CD4-positive, alpha-beta T cell treated with Interferon gamma for 1 hour (primary cell): Measurements from ENCODE around the gene RGPD5.
"Not testable (repeated sequence)": the region's sequence is repeated elsewhere in the genome, so short reads cannot be mapped to it uniquely, and the experiment has no call there.

Experiments used
- DNase-seq: peaks from one replicate; pipeline ENCODE4 v3.0.0-alpha.2; 2020

Gene RGPD5

DNA sequence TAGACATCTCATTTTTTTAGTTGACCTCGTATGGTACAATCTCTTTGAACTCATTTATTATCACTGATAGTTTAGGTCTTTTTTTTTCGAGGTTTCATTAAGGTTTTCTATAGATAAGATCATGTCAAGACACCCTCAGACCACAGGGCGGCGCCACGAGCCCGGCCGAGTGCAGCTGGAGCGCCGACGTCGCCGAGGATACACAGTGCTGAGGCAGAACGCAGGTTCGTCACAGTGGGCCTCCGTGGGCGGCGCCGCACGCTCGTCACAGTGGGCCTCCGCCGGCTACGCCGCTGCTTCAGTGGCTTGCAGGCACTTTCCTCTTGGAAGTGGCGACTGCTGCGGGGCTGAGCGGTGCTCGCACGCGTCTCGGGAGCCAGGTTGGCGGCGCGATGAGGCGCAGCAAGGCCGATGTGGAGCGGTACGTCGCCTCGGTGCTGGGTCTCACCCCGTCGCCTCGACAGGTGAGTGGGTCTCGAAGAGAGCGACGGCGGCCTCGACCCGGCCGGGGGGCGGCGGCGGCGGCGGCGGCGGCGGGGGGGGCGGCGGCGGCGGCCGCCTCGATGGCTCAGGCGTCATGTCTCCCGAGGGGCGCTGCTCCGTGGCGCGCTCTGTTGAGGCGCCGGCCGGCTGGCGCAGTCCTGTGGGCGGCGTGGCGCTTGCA, at the start of gene RGPD5:
Gene RGPD5 (plus strand): TSS at position 232 of the 664 bp plus-strand sequence. CDS start 161 bp downstream, at position 393.
- DNase-seq, result not testable (repeated sequence)

GRCh38 chr2:109751572-109751971, 42.5 kb upstream of the RGPD5 start:
- not testable (repeated sequence) for DNase-seq

DNA sequence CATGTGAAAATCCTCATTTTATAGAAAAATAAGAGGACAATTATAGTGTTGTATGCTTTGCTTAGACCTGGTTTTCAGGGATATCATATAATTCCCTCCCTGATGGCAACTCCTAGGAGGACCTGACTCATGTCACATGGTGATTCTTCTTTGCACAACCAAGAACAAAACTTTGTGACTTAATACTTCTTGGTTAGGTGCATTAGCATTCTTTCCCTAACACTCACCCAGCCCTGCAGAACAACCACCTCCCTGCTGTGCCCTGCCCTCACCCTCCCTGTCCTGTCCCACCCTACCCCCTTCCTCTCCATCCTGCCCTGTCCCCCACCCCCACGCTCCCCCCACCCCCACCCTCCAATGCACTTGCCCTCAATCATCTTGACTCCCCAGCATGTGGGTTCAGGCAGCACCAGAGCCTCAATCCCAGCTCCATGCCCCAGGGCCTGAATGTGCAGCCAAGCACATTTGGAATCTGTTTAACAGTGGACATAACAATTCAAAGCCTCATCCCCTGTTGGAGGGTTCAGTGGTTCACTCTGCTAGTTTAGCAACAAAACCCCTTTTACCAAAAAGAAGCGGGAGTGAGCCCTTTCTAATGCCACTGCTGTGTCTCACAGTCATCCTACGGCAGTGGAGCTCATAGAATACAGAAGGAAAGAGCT, 36.8 kb upstream of the RGPD5 start:
- DNase-seq, result not testable (repeated sequence)

DNA sequence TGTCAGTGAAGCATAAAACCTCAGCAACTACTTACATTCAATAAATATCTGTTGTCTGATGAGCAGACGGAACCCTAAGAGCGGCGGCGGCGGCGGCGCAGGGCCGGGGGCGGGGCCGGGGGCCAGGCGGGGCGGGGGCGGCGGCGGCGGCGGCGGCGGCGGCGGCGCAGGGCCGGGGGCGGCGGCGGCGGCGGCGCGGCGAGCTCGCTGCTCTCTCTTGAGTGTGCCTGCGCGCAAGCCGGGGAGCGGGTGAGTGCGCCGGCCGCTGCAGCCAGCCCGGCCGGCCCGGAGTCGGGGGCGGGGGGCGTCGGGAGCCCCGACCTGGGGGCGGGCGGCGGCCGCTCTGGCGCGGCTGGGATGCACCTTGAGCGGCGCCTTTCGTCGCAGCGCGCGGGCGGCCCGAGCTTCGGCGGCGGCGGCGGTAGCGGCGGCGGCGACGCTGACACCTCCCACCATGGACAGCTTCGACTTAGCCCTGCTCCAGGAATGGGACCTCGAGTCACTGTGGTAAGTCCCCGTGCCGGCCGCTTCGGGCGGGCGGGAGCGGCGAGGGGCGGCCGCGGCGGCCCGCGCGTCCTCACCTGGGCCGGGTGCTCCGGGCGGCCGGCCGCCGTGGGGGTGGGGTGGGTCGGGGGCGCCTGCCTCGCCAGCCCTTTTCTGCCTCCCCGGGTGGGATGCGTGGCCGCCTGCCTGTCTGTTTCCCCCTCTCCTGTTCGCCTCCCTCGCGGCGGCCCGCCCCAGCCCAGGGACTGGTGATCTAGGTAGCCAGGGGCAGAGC, 33.7 kb upstream of the RGPD5 start:
- not testable (repeated sequence) for DNase-seq

DNA sequence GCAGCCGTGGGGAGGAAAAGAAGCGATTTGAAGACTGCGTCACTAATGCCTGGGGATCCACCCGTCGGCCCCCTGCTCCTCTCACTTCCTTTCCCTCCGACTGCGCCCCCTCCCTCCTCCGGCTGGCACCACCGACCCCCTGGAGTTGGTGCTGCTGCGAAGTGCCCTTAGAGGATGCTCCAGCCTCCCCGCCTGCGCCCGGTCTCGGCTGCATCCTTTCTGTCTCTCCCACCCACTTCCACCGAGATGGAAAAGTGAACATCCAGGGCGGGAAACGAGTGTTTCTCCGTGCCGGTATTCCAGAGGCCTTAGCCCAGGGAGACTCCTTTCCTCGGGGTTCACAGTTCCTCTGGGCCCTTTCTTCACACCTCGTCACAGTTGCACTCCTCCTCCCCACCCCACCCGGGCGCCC, 33.1 kb upstream of the RGPD5 start:
- DNase-seq, result not testable (repeated sequence)

DNA sequence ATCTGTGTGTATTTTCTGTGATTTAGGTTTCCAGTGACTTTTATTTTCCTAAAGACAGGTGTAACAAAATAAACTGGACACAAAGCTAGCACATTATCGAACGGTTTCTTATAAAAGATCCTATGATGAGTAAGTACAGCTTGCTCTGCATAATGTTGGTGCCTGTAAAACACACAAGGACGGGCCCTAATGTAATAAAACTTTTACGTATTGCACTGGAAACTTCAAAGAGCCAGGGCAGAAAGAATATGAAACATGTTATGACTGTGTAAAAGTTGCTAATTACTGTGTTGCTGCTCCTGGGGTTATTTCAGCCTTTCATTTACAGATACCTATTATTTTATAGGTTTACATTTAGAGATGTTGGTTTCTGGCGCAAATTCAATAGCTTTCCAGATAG, 32.1 kb upstream of the RGPD5 start:
- not testable (repeated sequence) for DNase-seq

DNA sequence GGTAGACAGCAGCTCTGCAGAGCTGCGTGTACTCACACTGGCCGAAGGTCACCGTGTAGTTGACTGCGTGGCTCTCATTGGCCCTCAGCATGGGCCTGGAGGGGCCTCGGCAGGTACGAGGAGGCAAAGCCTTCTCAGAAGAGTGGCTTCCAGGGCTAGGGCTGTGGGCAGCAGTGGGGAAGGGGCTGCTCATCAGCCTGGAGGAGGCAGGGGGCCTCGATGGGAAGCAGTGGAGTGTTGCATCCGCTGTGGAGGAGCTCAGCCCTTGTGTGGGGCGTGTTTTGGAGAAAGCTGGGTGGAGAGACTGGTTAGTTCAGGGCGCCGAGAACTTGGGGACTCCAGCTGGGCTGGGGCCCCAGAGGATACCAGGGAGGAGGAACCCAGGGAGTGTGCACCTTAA, 28.0 kb upstream of the RGPD5 start:
- DNase-seq, result not testable (repeated sequence)

DNA sequence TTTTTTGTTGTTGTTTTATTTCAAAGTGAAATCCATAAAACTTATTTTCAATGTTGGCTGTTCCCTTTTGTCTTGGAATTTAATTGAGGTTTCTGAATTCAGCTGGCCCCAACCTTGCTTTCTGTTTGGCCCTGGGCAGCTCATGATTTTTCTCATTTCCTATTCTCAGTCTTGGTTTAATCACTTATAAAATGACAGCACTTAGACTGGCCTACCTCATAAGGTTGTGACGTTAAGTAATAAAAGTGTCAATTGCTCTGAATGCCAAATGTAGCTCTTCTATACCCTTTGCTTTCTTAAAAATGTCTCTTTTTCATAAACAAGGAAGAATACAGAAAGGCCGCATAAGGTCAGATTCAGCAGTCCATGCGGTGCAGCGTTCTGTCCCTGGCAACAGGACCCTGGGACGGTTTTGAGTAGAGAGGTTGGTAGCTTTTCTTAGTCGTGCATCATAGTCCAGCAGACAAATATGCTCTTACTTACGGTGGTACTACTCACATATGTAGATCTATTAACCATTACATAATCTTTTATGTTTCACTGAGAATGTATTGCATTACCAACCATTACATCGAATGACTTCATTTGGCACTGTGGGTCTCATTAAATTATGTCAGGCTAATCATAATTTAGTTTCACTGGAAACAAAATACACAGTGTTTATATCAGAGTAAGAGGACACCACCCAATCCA, 27.1 kb upstream of the RGPD5 start:
- DNase-seq, result not testable (repeated sequence)

DNA sequence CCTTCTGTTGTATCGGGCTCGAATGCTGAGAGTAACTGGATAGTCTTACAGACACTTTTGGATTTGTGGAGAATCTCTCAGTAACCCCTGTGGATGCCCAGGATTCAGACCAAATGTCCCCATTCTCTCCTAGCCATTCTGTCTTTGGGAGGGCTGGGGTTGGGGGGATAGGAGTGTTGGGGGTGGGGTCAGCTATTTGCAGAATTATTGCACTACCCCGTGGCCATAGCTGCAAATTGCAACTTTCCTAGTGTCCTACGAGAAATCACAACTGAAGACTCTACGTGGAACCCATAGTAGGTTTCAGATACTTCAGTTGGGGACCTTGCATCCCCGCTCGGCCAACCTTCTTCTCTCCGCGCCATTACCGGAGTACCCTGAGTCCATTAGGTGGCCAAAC, 25.2 kb upstream of the RGPD5 start:
- not testable (repeated sequence) for DNase-seq

GRCh38 chr2:109779118-109779517, 15.0 kb upstream of the RGPD5 start:
- DNase-seq, result not testable (repeated sequence)

- DNase-seq, result not testable (repeated sequence)
Measured at GRCh38 chr2:109781147-109781816, 12.8 kb upstream of the RGPD5 start.

DNA sequence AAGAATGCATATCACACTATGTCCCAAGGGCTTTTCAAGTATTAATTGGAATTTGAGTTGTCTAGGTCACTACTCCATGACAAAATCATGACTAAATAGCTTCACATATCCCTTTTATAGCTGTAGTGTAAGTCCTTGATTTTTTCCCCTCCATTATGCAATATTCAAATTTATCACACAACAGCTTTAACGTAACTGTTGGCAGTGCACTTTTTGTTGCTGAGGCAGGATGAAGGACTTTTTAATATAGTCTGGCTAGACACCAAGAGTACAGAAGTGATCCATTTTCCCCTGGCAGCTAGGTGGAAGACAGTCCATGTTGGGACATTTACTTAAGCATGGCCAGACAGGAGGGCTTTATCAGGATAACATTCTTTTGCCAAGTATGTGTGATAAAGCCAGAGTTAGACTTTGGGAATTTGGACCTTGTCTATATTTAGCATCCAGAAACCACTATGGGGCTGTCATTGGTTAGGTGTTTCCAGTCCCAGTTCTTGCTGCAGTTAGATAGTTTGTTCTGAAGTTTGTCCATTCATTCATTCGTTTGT, 11.6 kb upstream of the RGPD5 start:
- DNase-seq, result not testable (repeated sequence)

- not testable (repeated sequence) for DNase-seq
Measured at GRCh38 chr2:109791530-109792279, 2.4 kb upstream of the RGPD5 start.

DNA sequence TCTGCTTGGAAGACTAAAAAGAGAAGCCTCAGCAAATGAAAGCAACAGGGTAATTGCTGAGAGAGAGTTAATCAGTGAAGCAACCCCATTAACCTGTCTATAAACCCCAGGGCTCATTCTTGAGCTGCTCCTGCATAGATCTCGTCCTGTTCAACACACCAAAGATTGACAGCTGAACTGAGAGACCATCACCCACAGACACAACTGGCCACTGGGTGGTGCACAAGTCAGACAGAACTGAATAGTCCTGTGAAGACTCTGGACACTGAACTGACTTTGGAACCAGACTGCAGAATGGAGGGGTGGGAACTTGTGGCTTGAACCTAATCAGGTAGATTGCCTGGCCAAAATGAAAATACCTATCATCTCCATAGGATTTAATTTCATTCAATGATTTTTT, 1.4 kb upstream of the RGPD5 start:
- DNase-seq, result not testable (repeated sequence)

DNA sequence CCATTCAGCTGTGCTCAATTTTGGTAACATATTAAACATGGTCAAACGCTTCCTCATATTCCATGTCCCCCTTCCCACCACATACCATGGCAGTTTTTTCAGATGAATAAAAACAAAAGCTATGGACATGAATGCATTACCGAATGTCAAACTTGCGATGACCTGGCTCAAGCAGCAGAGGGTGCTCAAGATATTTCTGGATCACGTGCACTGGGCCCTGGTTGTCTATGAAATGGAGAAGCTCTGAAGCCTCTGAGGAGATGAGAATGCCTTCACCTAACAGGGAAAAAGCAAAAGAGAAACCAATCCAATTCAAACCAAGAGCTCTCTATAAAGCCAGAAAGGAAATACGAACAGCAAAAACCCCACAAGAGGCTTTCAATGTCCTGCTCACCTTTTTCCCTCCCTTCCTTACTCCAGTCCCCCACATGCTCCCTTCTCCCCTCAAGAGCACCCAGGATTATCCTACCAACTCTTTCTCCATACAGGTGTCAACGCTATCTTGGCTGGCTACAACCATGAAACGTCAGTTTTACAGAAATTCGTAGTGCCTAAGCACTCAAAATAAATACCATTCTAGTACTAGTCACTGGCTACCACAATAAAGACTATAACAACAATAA, 77.1 kb downstream of the RGPD5 start:
- not testable (repeated sequence) for DNase-seq

DNA sequence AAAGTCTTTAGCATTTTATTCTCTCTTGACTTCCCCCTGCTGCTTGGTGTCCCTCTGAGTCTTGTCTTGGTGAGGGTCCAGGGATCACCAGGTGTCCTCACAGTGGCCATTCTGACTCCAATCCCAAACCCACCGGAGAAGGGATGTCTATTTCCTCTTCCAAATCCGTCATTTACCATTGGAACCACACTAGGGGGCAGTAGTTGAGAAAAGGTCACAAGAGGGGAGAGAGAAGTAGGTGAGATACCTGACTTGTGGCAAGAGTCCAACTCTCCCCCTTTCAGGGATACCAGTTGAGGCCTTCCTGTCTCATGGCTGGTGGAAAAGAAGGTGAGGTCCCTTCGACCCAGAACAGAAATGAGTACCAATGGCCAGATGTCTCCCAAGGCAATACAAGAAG, 82.5 kb downstream of the RGPD5 start:
- DNase-seq, result not testable (repeated sequence)

- not testable (repeated sequence) for DNase-seq
Measured at GRCh38 chr2:109882112-109882511, 88.0 kb downstream of the RGPD5 start.

DNA sequence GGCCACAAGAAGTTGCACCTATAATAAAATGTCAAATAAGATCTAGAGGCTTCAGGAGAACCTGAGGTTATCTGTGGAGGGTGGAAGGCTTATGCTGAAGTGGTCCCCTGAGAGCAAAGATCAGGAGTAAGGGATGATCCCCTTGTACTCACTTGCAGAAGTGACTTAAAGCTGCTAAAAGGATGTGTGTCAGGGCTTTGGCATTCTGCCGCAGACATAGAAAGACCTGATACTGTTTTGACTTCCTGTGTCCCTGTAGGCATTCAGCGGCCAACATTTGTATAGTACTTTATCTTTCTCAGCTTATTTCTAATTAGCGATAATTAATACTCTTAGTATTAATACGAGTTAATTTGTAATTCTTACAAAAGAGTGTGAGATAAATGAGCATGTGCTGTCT, 94.3 kb downstream of the RGPD5 start:
- not testable (repeated sequence) for DNase-seq

DNA sequence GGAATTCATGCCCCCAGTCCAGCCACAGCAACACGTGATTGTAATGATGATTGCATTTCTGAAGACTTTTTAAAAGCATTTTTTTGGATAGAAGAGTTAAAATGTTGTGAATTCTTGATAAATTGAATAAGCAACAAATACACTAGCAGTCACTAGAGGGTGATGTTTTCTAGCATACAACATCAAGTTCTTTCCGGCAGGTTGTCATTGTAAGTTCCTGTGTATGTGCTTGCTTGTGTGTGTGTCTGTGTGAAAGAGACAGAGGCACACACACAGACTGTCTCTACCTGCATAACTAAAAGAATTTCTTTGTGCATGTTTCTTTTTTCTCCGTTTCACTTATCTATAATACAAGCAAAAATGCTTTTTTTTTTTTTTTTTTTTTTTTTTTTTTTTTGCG, 95.8 kb downstream of the RGPD5 start:
- DNase-seq, result not testable (repeated sequence)

DNA sequence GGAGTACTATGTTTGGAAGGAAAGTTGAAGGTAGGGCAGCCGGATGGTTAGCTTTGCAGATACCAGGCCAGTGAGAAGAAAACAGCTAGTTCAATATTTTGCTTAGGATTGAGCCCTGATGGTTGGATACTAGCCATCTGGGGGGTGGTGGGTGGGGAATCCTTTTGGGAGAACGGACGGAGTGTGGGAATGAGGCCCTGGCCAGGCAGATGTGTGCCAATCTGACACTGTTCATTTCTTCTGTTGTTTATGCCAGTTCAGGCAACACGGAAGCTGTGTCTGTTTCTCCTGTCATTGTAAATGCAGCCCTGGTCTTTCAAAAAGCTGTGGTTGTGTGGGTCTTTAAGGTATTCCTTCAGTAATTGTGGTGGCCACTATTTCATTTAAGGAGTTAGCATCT, 96.9 kb downstream of the RGPD5 start:
- DNase-seq, result not testable (repeated sequence)

DNA sequence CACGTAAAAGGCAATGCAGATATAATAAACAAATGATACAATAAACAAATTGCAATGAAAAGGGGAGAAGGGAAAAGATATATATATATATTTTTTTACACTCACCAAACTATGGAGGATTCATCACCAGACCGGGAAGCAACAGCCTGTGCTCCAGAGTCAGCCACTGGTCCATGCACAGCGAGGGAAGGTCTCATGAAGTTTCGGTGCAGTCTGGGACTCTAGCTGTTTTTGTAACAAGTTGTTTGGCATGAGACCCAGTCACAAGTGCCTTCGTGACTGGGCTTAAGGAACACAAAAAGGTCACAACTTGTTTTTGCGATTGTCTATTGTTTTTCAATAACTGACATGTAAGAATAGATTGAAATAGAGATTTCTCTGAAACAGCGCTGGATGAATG, 99.6 kb downstream of the RGPD5 start:
- DNase-seq, result not testable (repeated sequence)
